Natural killer cell (primary cell): Measurements from ENCODE around the gene GKAP1. TPM values are rescaled to one million over a fixed set of nuclear protein-coding genes. Genes with fewer than 3 reads are reported as not detected.
A peak's percentile ranks its signal among the peaks of the same experiment; 100 is the strongest.

Source experiments
- ATAC-seq, 3 donors: fragments of 150-1000 bp in 2 of 3; fragments of 200-7000 bp in 1 of 3; cut with Tn5 transposase; 1 replicate in 1 of 3; 2 replicates in 2 of 3; pipeline ENCODE4 v1.10.0; 2021; ENCODE audit warnings: mild to moderate bottlenecking in 2 of 3, moderate library complexity in 2 of 3
- DNase-seq, 2 donors: peaks; one replicate each; pipeline versions ENCODE4 v3.0.0 to v3.0.0-alpha.2; 2013 to 2021; ENCODE audit warnings: mixed read lengths in 1 of 2
- H3K27ac ChIP-seq: one replicate; pipeline ENCODE4 v1.5.1; 2013; ENCODE audit warnings: mild to moderate bottlenecking, low read length
- H3K27me3 ChIP-seq: one replicate; pipeline ENCODE4 v1.6.1; 2013; ENCODE audit warnings: low read length; ENCODE audit not compliant: control insufficient read depth, insufficient read depth
- H3K36me3 ChIP-seq: one replicate; pipeline ENCODE4 v1.6.1; 2013; ENCODE audit warnings: low read length; ENCODE audit not compliant: control insufficient read depth, insufficient read depth
- H3K4me1 ChIP-seq: one replicate; pipeline ENCODE4 v1.6.1; 2013; ENCODE audit warnings: low read length; ENCODE audit not compliant: control insufficient read depth, insufficient read depth
- H3K4me3 ChIP-seq: one replicate; pipeline ENCODE4 v1.5.1; 2013; ENCODE audit warnings: low read length
- H3K9me3 ChIP-seq: one replicate; pipeline ENCODE4 v1.6.1; 2013; ENCODE audit warnings: low read length; ENCODE audit not compliant: control insufficient read depth, insufficient read depth
- H3K27ac Mint-ChIP-seq, 2 donors: one replicate each; pipeline ENCODE4 v1.8.0; 2022; ENCODE audit warnings: mild to moderate bottlenecking in 2 of 2, mixed read lengths in 2 of 2, moderate library complexity in 1 of 2
- H3K27me3 Mint-ChIP-seq, 2 donors: one replicate each; pipeline ENCODE4 v1.8.0; 2022; ENCODE audit warnings: low read depth in 2 of 2, mixed read lengths in 2 of 2
- H3K36me3 Mint-ChIP-seq: one replicate; pipeline ENCODE4 v1.8.0; 2022; ENCODE audit warnings: mixed read lengths
- H3K4me1 Mint-ChIP-seq, 2 donors: one replicate each; pipeline ENCODE4 v1.8.0; 2022; ENCODE audit warnings: mixed read lengths in 2 of 2
- H3K4me3 Mint-ChIP-seq: one replicate; pipeline ENCODE4 v1.8.0; 2022; ENCODE audit warnings: mild to moderate bottlenecking, moderate library complexity, mixed read lengths
- H3K9me3 Mint-ChIP-seq, 2 donors: one replicate each; pipeline ENCODE4 v1.8.0; 2022; ENCODE audit warnings: mixed read lengths in 2 of 2
- WGBS: methylation state at CpG from one replicate; pipeline ENCODE4 v1.1.7; 2013; ENCODE audit warnings: missing lambda C conversion rate; ENCODE audit not compliant: insufficient coverage; 5-methylcytosine and 5-hydroxymethylcytosine counted together
- intact Hi-C: fragments of 100-400 bp; cut with micrococcal nuclease; formaldehyde crosslinking; loops from one replicate; pipeline ENCODE4 v1.14.2; 2022
- total RNA-seq, 4 donors: library from RNA; stranded (reverse); fragments of 120-200 nt in 1 of 4; gene quantifications; one replicate each; pipeline versions ENCODE4 v1.2.3 to v1.2.4, GENCODE V29; 2013 to 2022
- TF ChIP-seq, protein P1 (sequence below): fragments of 200-600 bp; IDR thresholded peaks from one replicate; pipeline ENCODE4 v1.8.0; 2022; ENCODE audit warnings: antibody characterized with exemption

Gene GKAP1
- total RNA-seq, 3 donors from 2014 or later (not counting 1 experiment from before 2014, with no cell fraction given): 4.0 to 9.4 (median 5.6) TPM

DNA sequence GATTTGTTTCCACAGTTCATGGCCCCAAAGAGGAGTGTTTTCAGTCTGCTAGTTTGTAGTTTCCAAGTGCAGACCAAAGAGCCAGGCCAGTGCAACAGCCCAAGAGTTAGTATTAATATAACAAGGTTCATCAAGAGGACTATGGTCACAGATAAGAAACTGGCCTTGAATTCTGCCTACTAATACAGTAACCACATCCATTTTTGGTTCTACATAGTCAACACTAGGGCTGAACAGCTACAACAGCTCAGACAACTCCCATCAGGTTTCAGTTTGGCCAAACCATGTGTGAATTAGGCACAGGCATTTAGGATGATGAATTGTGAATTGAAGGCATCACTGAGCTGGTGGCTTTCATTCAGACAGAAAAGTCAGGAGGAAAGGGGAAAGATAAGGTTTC is 96.1 kb downstream of the GKAP1 start:
- intact Hi-C loops: no loop called here
- Histone ChIP-seq H3K36me3 (no peaks in the 10 kb centered on the region), H3K27ac (no peak overlapping the region), H3K4me1 (no peaks in the 10 kb centered on the region), H3K27me3 (peaks cover 3% of the 10 kb centered on the region), H3K9me3 (peaks cover 4% of the 10 kb centered on the region), H3K4me3 (no peak overlapping the region)
- ATAC-seq (no peak), DNase-seq (no peak)
- Mint-ChIP-seq H3K9me3 (no peaks in the 10 kb centered on the region), H3K27me3 (peaks cover 0 to 10% of the 10 kb centered on the region in 2 donors), H3K36me3 (no peaks in the 10 kb centered on the region), H3K4me1 (no peaks in the 10 kb centered on the region), H3K27ac (no peak overlapping the region), H3K4me3 (no peak overlapping the region)
- TF ChIP-seq, protein P1, sequence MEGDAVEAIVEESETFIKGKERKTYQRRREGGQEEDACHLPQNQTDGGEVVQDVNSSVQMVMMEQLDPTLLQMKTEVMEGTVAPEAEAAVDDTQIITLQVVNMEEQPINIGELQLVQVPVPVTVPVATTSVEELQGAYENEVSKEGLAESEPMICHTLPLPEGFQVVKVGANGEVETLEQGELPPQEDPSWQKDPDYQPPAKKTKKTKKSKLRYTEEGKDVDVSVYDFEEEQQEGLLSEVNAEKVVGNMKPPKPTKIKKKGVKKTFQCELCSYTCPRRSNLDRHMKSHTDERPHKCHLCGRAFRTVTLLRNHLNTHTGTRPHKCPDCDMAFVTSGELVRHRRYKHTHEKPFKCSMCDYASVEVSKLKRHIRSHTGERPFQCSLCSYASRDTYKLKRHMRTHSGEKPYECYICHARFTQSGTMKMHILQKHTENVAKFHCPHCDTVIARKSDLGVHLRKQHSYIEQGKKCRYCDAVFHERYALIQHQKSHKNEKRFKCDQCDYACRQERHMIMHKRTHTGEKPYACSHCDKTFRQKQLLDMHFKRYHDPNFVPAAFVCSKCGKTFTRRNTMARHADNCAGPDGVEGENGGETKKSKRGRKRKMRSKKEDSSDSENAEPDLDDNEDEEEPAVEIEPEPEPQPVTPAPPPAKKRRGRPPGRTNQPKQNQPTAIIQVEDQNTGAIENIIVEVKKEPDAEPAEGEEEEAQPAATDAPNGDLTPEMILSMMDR: no peak

DNA sequence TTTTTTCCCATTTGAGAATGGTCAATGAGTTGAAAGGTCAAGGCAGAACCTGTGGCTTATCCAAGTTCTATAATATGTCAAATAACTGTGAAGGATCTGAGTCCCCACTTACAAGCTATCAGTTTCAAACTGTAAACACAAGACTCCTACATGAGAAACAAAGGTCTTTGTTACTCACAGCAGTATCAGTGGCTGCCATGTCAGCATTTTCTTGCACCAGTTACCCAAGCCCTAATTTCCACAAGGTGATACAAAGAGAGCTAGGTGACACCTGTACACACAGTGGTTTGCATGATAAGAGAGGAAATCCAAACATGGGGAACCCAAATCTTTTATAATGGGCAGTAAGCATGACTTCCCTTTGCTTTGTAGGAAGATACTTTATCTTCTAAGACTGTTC is 101.8 kb downstream of the GKAP1 start:
- TF ChIP-seq, protein P1: no peak
- Histone ChIP-seq H3K36me3 (no peaks in the 10 kb centered on the region), H3K9me3 (no peaks in the 10 kb centered on the region), H3K4me1 (no peaks in the 10 kb centered on the region), H3K27me3 (peaks cover 2% of the 10 kb centered on the region), H3K27ac (no peak overlapping the region), H3K4me3 (no peak overlapping the region)
- Mint-ChIP-seq H3K4me1 (no peaks in the 10 kb centered on the region), H3K9me3 (no peaks in the 10 kb centered on the region), H3K27ac (no peak overlapping the region), H3K4me3 (no peak overlapping the region), H3K27me3 (peaks cover 2 to 15% of the 10 kb centered on the region in 2 donors), H3K36me3 (no peaks in the 10 kb centered on the region)
- intact Hi-C loops: no loop called here
- DNase-seq (no peak), ATAC-seq (no peak)

DNA sequence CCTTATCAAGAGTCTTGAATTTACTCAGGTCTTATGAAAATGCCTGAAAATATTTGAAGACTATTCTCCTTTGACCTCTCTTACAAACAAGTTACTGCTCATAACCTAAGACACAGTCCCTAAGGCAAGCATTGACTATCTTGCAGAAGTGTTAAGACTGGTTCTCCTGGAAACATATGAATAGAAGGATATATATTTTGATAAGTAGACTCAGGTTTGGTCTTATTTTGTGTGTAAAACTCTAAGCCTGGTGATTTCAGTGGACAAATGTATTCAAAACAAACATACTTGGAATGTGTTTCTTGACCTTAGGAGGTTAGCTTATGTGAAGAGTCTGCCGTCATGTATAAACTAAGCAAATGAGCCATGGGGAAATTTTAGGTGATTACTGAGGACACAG is 102.3 kb downstream of the GKAP1 start:
- intact Hi-C loops: no loop called here
- no peaks in the 10 kb centered on the region for H3K4me1 ChIP-seq
- no peaks in the 10 kb centered on the region for H3K9me3 Mint-ChIP-seq
- H3K4me3 ChIP-seq: no peak overlapping the region
- H3K27ac Mint-ChIP-seq: no peak overlapping the region
- no peaks in the 10 kb centered on the region for H3K9me3 ChIP-seq
- no peaks in the 10 kb centered on the region for H3K27me3 ChIP-seq
- peaks cover 2 to 15% of the 10 kb centered on the region in 2 donors for H3K27me3 Mint-ChIP-seq
- DNase-seq (no peak), ATAC-seq (no peak)
- no peak overlapping the region for H3K27ac ChIP-seq
- H3K4me1 Mint-ChIP-seq: no peaks in the 10 kb centered on the region
- no peaks in the 10 kb centered on the region for H3K36me3 Mint-ChIP-seq
- no peaks in the 10 kb centered on the region for H3K36me3 ChIP-seq
- WGBS: 85% methylated on average over 1 of the region's 1 CpG
- H3K4me3 Mint-ChIP-seq: no peak overlapping the region
- TF ChIP-seq, protein P1: no peak

DNA sequence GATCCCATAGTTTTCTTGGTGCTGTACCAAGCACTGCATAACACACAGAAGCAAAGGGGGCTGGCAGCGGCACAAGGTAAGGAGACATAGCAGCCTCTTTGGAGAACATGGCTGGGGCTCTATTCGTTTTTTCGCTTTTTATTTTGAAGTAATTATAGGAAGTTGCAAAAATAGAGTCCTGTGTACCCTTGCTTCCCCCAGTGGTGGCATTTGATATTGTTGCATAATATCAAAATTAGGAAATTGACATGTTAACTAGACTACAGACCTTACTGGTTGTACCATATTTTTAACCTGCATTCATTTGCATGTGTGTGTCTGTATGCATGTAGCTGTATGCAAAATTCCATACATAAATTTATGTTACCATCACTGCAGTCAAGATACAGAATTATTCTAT is 103.2 kb downstream of the GKAP1 start:
- Mint-ChIP-seq H3K4me1 (no peaks in the 10 kb centered on the region), H3K27ac (no peak overlapping the region), H3K4me3 (no peak overlapping the region), H3K36me3 (no peaks in the 10 kb centered on the region), H3K9me3 (no peaks in the 10 kb centered on the region), H3K27me3 (peaks cover 2 to 15% of the 10 kb centered on the region in 2 donors)
- intact Hi-C loops: no loop called here
- no peak overlapping the region for H3K27ac ChIP-seq
- no peaks in the 10 kb centered on the region for H3K36me3 ChIP-seq
- H3K4me3 ChIP-seq: no peak overlapping the region
- no peaks in the 10 kb centered on the region for H3K4me1 ChIP-seq
- no peaks in the 10 kb centered on the region for H3K27me3 ChIP-seq
- no peaks in the 10 kb centered on the region for H3K9me3 ChIP-seq
- TF ChIP-seq, protein P1: peak; percentile 34
- DNase-seq: peak in 1 of 2 donors; percentile 44
- peak in 2 of 3 donors; percentile 51 to 53 for ATAC-seq
- WGBS: 68% methylated on average over 3 of the region's 3 CpGs
